Suprapubic skin (tissue), 4 donors: ENCODE results near the gene RAPGEF4. TPM values are rescaled to one million over a fixed set of nuclear protein-coding genes. Genes with fewer than 3 reads are reported as not detected.

Experiments
- DNase-seq, 2 donors: peaks; one replicate each; pipeline ENCODE4 v3.0.0-alpha.2; 2019; ENCODE audit warnings: low spot score in 2 of 2
- H3K27ac ChIP-seq: fragments of 200-600 bp; sonication (generic); one replicate; pipeline ENCODE4 v1.5.1; 2019
- H3K27me3 ChIP-seq: fragments of 200-600 bp; sonication (generic); one replicate; pipeline ENCODE4 v1.5.1; 2019
- H3K36me3 ChIP-seq: fragments of 200-600 bp; sonication (generic); one replicate; pipeline ENCODE4 v1.5.1; 2019
- H3K4me1 ChIP-seq: fragments of 200-600 bp; sonication (generic); one replicate; pipeline ENCODE4 v1.5.1; 2019
- H3K4me3 ChIP-seq: fragments of 200-600 bp; sonication (generic); one replicate; pipeline ENCODE4 v1.5.1; 2019; ENCODE audit warnings: mild to moderate bottlenecking
- H3K9me3 ChIP-seq: fragments of 200-600 bp; sonication (generic); one replicate; pipeline ENCODE4 v1.5.1; 2019
- EP300 ChIP-seq: sonication (generic); formaldehyde crosslinking; IDR thresholded peaks from one replicate; pipeline ENCODE4 v1.6.1; 2017; ENCODE audit warnings: antibody characterized with exemption
- POLR2A ChIP-seq, 2 donors: fragments of 450-650 bp; IDR thresholded peaks; one replicate each; pipeline ENCODE4 v1.6.1; 2017; ENCODE audit warnings: antibody characterized with exemption in 2 of 2, mild to moderate bottlenecking in 2 of 2, moderate library complexity in 2 of 2
- POLR2AphosphoS5 ChIP-seq, 3 donors: sonication (generic); formaldehyde crosslinking; IDR thresholded peaks; one replicate each; pipeline ENCODE4 v1.6.1; 2017; ENCODE audit warnings: antibody characterized with exemption in 3 of 3
- WGBS: methylation state at CpG from one replicate; pipeline ENCODE4 v1.1.5; 2018; 5-methylcytosine and 5-hydroxymethylcytosine counted together
- total RNA-seq, 4 donors: library from RNA; depleted of rRNA; stranded (reverse); fragments of >200 nt; gene quantifications; one replicate each; pipeline ENCODE4 v1.1.0, GENCODE V29; 2016
- TF ChIP-seq, protein P1 (sequence below), 2 donors: fragments of 200-600 bp in 1 of 2; fragments of 450-650 bp in 1 of 2; sonication (generic) in 1 of 2; IDR thresholded peaks; one replicate each; pipeline ENCODE4 v1.5.1; 2016 to 2019; ENCODE audit warnings: antibody characterized with exemption in 2 of 2, mild to moderate bottlenecking in 1 of 2, moderate library complexity in 1 of 2

RAPGEF4 gene
- total RNA-seq, 4 donors from 2014 or later = 19.9 to 49.5 (median 27.5) TPM

DNA sequence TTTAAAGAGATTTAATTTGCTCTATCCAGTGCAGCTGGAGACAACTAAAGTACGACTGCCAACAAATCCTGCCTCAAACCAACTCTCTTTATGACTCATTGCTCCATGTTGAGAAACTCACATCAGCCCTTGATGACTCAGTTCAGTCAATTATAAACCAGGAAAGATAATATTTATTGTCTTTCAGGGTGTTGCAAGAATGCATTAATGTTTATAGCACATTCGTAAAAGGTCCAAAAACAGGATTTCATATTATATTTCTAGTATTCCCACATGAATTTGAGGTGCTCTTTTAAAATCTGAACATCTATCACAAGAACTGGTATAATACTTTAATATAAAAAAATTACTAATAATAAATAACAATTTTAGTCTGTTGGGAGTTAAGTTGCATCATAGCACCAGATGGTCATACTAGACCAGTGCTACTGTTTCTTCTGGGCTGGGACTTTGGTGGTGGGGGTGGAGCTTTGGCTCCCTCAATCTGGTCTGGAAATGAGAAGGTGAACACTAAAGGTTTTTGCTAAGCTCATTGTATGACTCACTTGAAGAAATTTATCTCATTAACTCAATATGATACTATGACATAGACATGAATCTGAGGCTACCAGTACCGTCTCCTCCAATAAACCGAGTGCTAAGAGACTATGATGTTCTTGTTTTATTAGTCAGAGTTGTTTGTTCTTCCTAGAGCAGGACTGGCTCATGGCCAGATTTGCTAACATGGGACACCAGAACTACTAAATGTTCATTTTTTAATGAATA lies 313.4 kb downstream of the RAPGEF4 start:
- H3K4me3 ChIP-seq = no peak overlapping the region
- TF ChIP-seq, protein P1, sequence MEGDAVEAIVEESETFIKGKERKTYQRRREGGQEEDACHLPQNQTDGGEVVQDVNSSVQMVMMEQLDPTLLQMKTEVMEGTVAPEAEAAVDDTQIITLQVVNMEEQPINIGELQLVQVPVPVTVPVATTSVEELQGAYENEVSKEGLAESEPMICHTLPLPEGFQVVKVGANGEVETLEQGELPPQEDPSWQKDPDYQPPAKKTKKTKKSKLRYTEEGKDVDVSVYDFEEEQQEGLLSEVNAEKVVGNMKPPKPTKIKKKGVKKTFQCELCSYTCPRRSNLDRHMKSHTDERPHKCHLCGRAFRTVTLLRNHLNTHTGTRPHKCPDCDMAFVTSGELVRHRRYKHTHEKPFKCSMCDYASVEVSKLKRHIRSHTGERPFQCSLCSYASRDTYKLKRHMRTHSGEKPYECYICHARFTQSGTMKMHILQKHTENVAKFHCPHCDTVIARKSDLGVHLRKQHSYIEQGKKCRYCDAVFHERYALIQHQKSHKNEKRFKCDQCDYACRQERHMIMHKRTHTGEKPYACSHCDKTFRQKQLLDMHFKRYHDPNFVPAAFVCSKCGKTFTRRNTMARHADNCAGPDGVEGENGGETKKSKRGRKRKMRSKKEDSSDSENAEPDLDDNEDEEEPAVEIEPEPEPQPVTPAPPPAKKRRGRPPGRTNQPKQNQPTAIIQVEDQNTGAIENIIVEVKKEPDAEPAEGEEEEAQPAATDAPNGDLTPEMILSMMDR (IDR thresholded peaks at IDR 0.05) = no peak
- peak; percentile 16 to 51 (median 48) for TF ChIP-seq POLR2AphosphoS5 (IDR thresholded peaks at IDR 0.05)
- peak overlapping the region; percentile 90 for H3K27ac ChIP-seq
- H3K9me3 ChIP-seq = no peaks in the 10 kb centered on the region
- DNase-seq = peak in 1 of 2 donors; percentile 85
- no peaks in the 10 kb centered on the region for H3K27me3 ChIP-seq
- 12% methylated on average over 4 of the region's 4 CpGs for WGBS
- no peaks in the 10 kb centered on the region for H3K36me3 ChIP-seq
- peaks cover 32% of the 10 kb centered on the region for H3K4me1 ChIP-seq

- TF ChIP-seq, protein P1 (IDR thresholded peaks at IDR 0.05) = no peak
- TF ChIP-seq POLR2A (IDR thresholded peaks at IDR 0.05) (no peak), POLR2AphosphoS5 (IDR thresholded peaks at IDR 0.05) (no peak)
- WGBS = 71% methylated on average over 3 of the region's 3 CpGs
- H3K36me3 ChIP-seq = no peaks in the 10 kb centered on the region
- H3K9me3 ChIP-seq = no peaks in the 10 kb centered on the region
- H3K4me1 ChIP-seq = peaks cover 32% of the 10 kb centered on the region
- no peak overlapping the region for H3K4me3 ChIP-seq
- DNase-seq = no peak
- H3K27ac ChIP-seq = peak overlapping the region; percentile 90
- no peaks in the 10 kb centered on the region for H3K27me3 ChIP-seq
These were observed 314.2 kb downstream of the RAPGEF4 start for GRCh38 chr2:173049831-173050230.

DNA sequence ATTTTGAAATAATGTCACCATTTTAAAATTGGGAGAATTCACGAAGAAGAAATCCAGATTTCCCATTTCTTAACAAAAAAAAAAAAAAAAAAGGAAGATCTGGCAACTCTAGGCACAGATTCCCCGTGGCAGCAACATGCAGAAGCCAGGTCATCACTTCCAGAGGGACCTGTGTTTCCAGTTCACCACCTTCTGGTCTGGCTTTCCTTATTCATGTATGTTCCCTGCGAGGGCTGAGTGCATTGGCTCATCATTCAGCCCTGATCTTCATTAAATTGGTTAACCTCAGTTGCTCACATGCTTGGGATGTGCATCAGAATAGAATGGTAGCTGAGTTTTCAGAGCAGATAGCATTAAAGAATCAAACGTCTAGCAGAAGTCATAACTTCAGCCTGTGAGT lies 315.0 kb downstream of the RAPGEF4 start:
- Histone ChIP-seq H3K36me3 (no peaks in the 10 kb centered on the region), H3K4me1 (peaks cover 32% of the 10 kb centered on the region), H3K4me3 (no peak overlapping the region), H3K27ac (peak overlapping the region; percentile 90), H3K9me3 (no peaks in the 10 kb centered on the region), H3K27me3 (no peaks in the 10 kb centered on the region)
- no peak for DNase-seq
- TF ChIP-seq POLR2AphosphoS5 (IDR thresholded peaks at IDR 0.05) = no peak
- TF ChIP-seq POLR2A (IDR thresholded peaks at IDR 0.05) = no peak
- no peak for TF ChIP-seq EP300
- TF ChIP-seq, protein P1 (IDR thresholded peaks at IDR 0.05) = no peak
- 69% methylated on average over 4 of the region's 4 CpGs for WGBS

DNA sequence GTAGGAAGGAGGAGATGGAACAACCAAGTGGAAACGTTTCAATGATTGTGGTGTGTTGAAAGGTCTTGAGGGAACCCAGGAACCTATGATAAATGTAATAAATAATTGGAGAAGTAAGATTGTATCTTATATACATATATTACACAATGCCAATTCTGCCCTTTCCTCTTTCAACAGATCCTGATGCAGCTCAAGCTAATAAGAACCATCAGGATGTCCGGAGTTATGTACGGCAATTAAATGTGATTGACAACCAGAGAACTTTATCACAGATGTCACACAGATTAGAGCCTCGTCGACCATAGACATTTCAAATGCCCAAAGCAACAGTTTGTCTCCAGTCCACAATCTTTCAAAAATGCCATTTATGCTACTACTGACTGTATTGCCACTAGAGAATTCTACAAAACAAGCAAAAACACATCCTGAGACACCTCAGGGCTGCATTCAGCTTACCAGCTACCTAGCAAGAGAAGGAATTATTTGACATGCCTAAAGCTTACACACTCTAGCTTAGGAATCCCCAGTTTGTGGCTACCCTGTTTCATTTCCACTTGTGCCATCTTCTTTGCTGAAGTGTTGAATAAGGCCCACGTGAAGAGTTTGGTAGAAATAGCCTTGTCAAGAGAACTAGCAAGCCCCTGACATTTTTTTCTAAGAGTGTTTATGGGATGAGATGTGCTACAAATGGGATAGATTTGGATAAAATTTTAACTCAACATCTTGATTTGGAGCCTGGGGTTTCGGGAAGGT lies 316.0 kb downstream of the RAPGEF4 start:
- no peaks in the 10 kb centered on the region for H3K36me3 ChIP-seq
- no peak for DNase-seq
- H3K27me3 ChIP-seq = no peaks in the 10 kb centered on the region
- peaks cover 32% of the 10 kb centered on the region for H3K4me1 ChIP-seq
- 76% methylated on average over 7 of the region's 7 CpGs for WGBS
- no peak overlapping the region for H3K4me3 ChIP-seq
- TF ChIP-seq POLR2AphosphoS5 (IDR thresholded peaks at IDR 0.05) = no peak
- TF ChIP-seq POLR2A (IDR thresholded peaks at IDR 0.05) = no peak
- TF ChIP-seq EP300 = no peak
- TF ChIP-seq, protein P1 (IDR thresholded peaks at IDR 0.05) = no peak
- no peak overlapping the region for H3K27ac ChIP-seq
- no peaks in the 10 kb centered on the region for H3K9me3 ChIP-seq

DNA sequence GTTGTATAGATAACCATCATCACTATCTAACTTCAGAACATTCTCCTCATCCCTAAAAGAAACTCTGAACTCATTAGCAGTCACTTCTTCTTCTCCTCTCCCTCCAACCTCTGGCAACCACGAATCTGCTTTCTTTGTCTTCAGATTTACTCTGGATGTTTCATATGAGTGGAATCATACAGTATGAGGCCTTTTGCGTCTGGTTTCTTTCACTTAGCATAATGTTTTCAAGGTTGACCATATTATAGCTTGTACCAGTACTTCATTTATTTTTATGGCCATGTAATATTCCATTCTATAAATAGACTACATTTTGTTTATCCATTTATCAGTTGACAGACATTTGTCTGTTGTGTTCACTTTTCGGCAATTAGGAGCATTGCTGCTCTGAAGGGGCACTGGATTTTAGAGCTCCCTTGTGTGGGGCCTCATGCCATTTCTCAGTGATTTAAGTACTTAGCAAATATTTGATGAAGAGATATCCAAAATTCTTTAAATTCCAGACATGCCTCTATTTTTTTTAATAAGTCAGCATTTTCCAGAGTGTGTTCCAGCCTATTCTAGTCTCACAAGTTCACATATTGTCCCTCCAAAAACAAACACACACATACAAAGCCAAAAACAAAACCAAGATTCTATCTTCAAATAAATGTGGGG lies 317.5 kb downstream of the RAPGEF4 start:
- Histone ChIP-seq H3K4me1 (peaks cover 28% of the 10 kb centered on the region), H3K9me3 (no peaks in the 10 kb centered on the region), H3K27me3 (no peaks in the 10 kb centered on the region), H3K27ac (no peak overlapping the region), H3K36me3 (no peaks in the 10 kb centered on the region), H3K4me3 (no peak overlapping the region)
- TF ChIP-seq, protein P1 (IDR thresholded peaks at IDR 0.05) = no peak
- 83% methylated on average over 3 of the region's 3 CpGs for WGBS
- no peak for DNase-seq
